ENCODE results near the gene SPARC.
"Not testable (repeated sequence)": the region's sequence is repeated elsewhere in the genome, so short reads cannot be mapped to it uniquely, and the experiment has no call there.

SPARC gene, protein sequence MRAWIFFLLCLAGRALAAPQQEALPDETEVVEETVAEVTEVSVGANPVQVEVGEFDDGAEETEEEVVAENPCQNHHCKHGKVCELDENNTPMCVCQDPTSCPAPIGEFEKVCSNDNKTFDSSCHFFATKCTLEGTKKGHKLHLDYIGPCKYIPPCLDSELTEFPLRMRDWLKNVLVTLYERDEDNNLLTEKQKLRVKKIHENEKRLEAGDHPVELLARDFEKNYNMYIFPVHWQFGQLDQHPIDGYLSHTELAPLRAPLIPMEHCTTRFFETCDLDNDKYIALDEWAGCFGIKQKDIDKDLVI

GRCh38 chr5:151686674-151687407 lies at the start of gene SPARC:
SPARC (minus strand) TSS chr5:151686915; CDS start chr5:151676188, 10,727 bp downstream.
- DNase-seq (ENCODE audit: low read depth in 2 of 2) = no peak

DNA sequence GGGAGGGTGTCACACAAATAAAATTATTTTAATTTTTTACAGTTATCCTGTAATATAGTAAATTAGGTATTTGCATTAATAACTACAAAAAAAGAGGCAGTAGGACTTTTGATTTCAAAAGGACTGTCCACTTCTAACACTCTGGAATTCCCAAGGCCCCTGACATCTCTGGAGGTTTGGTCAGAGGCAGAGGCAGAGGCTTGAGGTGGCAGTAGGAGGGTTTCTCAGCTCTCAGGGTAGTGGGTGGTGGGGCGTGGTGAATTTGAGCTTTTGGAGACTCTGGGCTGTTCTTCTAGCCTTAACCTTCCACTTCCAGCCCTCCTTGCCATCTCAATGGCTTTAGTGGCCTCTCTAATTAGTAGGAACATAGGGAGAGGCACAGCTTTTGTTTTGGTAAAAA lies 48.9 kb upstream of the SPARC start:
- DNase-seq (ENCODE audit: low read depth in 2 of 2) = no peak

GRCh38 chr5:151734064-151734408 lies 47.3 kb upstream of the SPARC start:
- no peak for DNase-seq (ENCODE audit: low read depth in 2 of 2)

- no peak for DNase-seq (ENCODE audit: low read depth in 2 of 2)
These were observed 46.8 kb upstream of the SPARC start for GRCh38 chr5:151733358-151734063.

DNA sequence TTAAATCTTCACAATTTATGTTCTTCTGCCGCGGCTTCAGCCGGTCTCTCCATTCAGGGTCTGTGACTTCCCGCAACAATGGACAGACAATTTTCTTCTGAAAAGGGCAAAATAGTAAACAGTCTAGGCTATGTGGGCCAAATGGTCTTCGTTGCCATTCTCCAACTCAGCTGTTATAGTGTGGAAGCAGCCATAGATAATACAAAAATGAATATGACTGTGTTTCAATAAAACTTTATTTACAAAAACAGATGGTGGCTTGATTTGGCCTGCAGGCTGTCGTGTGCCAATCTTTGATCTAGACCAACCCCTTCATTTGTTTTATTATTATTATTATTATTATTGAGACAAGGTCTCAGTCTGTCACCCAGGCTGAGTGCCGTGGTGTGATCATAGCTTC lies 43.7 kb upstream of the SPARC start:
- no peak for DNase-seq (ENCODE audit: low read depth in 2 of 2)

GRCh38 chr5:151729597-151729996 lies 42.9 kb upstream of the SPARC start:
- not testable (repeated sequence) for DNase-seq (ENCODE audit: low read depth in 2 of 2)

DNA sequence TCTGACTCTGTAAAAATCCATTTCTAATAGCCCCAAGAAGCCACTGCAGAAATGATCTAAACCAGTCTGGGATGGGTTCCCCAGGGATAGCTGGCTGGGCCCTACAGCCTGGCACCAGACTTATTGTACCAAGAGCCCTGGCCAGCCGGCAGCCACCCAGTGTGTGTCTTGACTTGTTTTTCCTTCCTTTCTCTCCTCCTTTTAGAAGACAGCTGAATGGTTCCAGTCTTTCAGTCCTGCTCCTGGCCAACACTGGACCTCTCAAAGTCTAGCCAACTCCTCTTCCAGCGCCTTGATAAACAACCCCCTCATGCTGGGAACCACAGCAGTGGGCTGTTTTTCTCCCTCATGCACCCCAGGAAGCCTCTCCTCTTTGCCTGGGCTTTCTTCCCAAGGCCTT lies 37.6 kb upstream of the SPARC start:
- no peak for DNase-seq (ENCODE audit: low read depth in 2 of 2)

DNA sequence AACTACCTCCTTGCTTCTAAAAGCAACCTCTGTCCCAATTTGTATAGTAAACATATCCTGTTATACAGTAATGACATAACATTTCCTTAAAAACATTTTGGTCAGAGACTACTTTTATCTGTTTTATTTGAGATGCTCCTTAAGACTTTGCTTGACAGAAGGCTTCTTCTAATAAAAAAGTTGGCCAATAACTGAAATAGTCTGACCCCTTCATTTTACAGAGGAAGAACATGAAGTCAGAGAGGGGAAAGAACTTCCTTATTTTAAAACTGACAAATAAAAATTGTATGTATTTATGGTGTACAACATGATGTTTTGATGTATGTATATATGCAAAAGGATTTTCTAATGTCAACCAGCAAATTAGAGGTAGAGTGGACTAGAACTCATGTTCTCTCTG lies 35.8 kb upstream of the SPARC start:
- no peak for DNase-seq (ENCODE audit: low read depth in 2 of 2)

DNA sequence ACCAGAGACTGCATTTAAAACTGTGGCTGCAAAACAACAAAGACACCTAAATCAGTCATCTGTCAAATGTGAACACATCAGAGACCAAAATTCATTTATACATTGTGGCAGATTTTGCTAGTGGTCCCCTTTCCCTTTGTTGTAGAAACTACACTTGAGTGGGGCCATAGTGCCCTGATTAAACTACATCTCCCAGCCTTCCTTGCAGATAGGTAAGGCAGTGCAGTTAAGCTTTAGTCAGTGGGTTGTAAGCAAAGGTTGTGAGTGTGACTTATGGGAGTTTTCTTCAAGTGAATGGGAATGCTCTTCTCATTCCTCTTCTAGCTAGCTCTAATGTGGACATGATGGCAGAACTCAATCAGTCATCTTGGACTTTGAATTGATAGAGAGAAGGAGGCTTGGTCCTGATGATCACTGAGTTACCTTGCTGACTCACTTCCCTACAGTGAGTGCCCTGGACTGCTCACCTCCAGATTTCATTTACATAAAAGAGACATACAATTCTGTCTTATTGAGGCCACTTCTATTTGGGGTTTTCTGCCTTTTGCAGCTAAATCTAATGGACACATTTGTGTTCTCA lies 35.2 kb upstream of the SPARC start:
- DNase-seq (ENCODE audit: low read depth in 2 of 2) = no peak

DNA sequence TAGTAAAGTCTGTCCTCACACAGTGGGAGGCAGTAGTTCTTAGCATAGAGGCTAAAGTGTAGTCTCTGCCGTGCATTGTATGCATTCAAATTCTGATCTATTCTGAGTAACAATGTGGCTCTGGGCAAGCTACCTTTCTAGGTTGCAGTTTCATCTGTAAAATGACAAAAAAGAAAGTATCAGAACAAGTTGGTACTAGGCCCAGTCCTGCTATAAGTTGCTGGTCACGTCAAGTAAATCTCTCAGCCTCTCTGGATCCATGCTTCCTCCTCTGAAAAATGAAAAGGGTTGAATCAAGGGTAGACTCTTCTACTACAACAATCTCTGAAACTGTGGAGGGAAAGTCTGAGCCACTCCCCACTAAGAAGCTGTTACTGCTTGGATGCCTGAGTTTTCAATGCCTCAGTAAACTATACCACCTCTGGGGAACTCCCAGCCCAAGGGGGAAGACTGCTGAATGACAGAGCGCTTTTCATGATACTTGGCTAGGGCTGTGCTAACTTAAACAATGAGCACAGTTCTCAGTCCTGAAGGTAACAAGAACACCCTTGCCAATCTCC lies 34.5 kb upstream of the SPARC start:
- DNase-seq (ENCODE audit: low read depth in 2 of 2) = no peak

DNA sequence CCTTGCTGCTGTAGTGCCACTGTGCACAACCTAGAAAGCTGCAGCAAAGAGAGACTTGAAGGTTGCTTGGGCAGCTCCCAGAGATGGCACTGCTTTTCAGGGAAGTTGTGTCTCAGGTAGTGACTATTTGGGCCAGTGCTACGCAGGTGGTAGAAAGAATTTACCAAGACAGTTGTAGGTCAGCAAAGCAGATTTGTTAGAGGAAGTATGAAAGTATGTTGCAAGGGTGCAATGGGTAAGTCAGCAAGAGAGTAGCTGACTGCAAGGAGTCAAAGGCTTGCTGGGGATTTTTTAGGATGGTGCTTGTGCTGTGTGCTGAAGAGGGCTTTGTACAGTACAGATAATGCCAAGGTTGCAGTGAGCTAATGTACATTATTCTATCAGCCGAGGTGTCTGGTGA lies 33.5 kb upstream of the SPARC start:
- no peak for DNase-seq (ENCODE audit: low read depth in 2 of 2)

- DNase-seq (ENCODE audit: low read depth in 2 of 2) = peak in 1 of 2 donors; percentile 18
These were observed 32.7 kb upstream of the SPARC start for GRCh38 chr5:151719228-151720000.

DNA sequence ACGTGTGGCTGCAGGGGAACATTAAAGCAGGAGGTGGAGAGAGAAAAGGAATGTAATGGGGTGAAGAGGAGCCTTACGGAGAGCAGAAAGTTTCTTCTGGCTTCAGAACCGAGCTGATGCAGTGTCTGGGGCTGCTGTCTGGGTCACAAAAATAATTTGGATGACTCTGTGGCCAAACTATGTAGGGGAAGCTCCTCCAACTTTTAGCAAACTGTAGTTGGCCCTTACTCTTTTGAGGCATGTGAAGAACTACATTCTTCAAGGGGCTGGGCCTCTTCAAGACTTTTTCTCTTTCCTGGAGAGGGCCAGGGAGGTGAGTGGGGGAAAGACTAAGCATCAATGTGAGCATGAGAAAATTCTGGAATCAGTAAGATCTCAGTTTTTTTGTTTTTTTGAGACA lies 31.9 kb upstream of the SPARC start:
- no peak for DNase-seq (ENCODE audit: low read depth in 2 of 2)

DNA sequence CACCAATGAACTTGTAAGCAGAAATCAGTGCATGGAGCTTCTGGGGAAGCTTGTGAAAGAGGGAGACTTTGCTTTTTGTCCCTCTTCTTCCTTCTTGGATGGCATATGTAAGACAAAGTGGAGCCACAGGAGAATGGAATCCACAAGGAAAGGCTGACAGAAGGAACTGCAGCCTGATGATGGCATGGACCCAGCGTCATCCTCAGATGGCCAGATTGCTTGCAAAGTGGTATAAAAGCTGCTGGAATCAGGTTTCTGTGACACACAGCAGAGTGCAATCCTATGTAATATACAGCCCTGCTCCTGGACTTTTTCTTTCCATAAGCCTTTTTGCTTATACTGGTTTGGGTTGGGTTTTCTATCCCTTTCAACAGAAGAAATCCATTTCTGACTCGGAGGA lies 31.4 kb upstream of the SPARC start:
- no peak for DNase-seq (ENCODE audit: low read depth in 2 of 2)

DNA sequence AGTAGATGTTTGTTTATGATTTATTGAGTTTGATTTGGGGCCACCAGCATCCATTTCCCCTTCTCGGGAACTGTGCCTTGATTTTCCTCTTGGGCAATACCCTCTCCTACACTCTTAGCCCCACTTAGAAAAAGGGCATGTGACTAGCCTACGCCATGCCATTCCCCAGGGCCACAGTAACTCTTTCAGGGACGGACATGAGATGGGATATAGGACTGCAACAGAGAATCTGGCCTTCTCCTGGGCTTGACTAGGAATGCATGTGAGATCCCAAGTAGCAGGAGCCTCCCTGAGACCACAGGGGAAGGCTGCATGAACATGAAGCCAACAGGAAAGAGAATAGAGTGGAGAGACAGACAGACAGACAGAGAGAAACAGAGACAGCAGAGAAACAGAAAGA lies 30.7 kb upstream of the SPARC start:
- DNase-seq (ENCODE audit: low read depth in 2 of 2) = no peak

- no peak for DNase-seq (ENCODE audit: low read depth in 2 of 2)
These were observed 22.5 kb upstream of the SPARC start for GRCh38 chr5:151709109-151709735.

- DNase-seq (ENCODE audit: low read depth in 2 of 2) = no peak
These were observed 21.4 kb upstream of the SPARC start for GRCh38 chr5:151708126-151708525.

DNA sequence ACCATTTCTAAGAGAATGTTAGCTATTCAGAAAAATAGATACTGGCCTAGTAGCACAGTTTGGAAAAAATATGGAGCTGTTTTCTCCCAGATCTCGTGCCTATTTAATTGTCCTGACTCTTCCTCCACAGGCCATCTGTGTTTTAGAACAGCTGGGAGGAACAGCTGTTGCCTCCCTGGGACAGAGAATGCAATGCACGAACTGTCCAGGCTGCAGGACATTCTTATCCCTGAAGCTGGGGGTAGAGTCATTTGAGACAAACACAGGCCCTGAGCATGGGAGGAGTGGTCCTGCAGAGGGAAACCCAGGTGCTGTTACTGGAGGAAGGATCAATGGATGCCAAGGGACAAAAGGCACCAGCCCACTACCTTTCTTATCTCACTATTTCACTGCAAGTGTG lies 20.9 kb upstream of the SPARC start:
- no peak for DNase-seq (ENCODE audit: low read depth in 2 of 2)

GRCh38 chr5:151706906-151707305 lies 20.2 kb upstream of the SPARC start:
- no peak for DNase-seq (ENCODE audit: low read depth in 2 of 2)

DNA sequence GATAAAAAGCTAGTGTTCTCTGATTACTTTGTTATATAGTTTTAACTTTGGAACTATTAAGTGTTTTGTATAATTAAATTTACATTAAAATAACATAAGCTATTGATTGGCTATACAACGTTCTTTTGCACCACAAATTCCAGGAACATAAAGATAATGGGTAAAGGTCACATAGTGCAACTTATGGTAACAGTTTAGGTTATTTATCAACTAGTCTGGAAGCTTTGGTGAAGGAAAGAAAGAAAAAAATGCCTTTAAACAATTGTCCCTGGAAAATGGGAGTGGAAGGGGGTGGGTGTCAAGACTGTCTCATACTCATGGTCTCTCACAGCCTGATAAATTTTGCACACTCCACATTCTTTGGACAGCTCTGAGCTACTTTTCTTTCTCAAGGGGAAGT lies 17.1 kb upstream of the SPARC start:
- no peak for DNase-seq (ENCODE audit: low read depth in 2 of 2)

DNA sequence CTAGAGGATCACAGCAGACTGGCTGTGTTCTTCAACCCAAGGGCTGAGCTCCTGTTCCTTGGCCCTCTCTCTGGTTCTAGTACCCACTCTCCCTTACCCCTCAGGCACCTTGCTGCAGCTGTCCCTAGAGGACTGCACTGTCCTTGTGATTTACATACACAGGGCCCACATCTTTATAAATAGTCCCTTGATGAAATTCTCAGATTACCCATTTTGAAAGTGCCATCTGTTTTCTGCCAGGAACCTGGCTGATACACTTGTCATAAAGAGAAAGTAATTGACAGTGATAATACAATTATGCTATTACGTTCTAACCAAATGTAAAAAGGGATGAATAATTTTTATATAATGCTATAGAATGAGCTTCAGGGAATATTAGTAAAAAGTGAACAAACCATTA lies 16.5 kb upstream of the SPARC start:
- DNase-seq (ENCODE audit: low read depth in 2 of 2) = no peak
